Measurements from ENCODE around the gene SBK2.

- TF ChIP-seq MYC (IDR thresholded peaks at IDR 0.05; ENCODE audit: low read depth, low read length) (no peak), CTCF (IDR thresholded peaks at IDR 0.05; ENCODE audit: extremely low read depth in 1 of 2, insufficient read depth in 1 of 2, low read depth in 1 of 2, low read length in 2 of 2) (no peak), POLR2A (IDR thresholded peaks at IDR 0.05; ENCODE audit: low read depth, low read length) (no peak)
These were observed 55.7 kb downstream of the SBK2 start for GRCh38 chr19:55481148-55481793.

Data from endothelial cell of umbilical vein (primary cell).